Peyer's patch (tissue), 4 donors: Measurements from ENCODE around the gene SUGCT.

ENCODE experiments used
- CTCF ChIP-seq, 6 experiments: fragments of 450-650 bp in 4 of 6; fragments of 200-600 bp in 2 of 6; sonication (generic) in 1 of 6; IDR thresholded peaks; one replicate each; pipeline ENCODE4 v1.5.1; 2017 to 2019; ENCODE audit warnings: antibody characterized with exemption in 6 of 6, mild to moderate bottlenecking in 3 of 6, moderate library complexity in 1 of 6
- POLR2A ChIP-seq, 2 donors: fragments of 450-650 bp; IDR thresholded peaks; one replicate each; pipeline ENCODE4 v1.5.1; 2017; ENCODE audit warnings: antibody characterized with exemption in 2 of 2, mild to moderate bottlenecking in 2 of 2, moderate library complexity in 2 of 2

- TF ChIP-seq CTCF (IDR thresholded peaks at IDR 0.05) (no peak), POLR2A (IDR thresholded peaks at IDR 0.05) (no peak)
Measured at GRCh38 chr7:40418448-40418847, 283.6 kb downstream of the SUGCT start.
